GM18507 (cell line): Measurements from ENCODE around the gene REC8.
"Not testable (repeated sequence)": the region's sequence is repeated elsewhere in the genome, so short reads cannot be mapped to it uniquely, and the experiment has no call there.

Experiments used
- DNase-seq: peaks from one replicate; pipeline ENCODE4 v3.0.0; 2011; ENCODE audit warnings: low read depth; ENCODE audit not compliant: insufficient read length; ENCODE audit errors: extremely low spot score
- FAIRE-seq: peaks from 2 replicates; lab custom pipeline; 2011; peaks lifted over from hg19 to GRCh38; lab: Jason Lieb, UNC

Gene REC8

DNA sequence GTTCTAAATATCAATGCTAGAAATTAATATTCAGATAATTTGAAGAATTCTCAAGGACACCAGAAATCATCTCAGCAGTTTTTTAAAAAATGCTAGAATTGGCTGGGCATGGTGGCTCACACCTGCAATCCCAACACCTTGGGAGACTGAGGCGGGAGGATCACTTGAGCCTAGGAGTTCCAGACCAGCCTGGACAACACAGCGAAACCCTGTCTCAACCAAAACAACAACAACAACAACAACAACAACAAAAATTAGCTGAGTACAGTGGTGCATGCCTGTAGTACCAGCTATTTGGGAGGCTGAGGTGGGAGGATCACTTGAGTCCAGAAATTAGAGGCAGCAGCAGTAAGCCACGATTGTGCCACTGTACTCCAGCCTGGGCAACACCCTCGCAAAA lies 47.2 kb downstream of the REC8 start:
- DNase-seq (no peak), FAIRE-seq (no peak)

GRCh38 chr14:24219521-24219920 lies 47.6 kb downstream of the REC8 start:
- no peak for FAIRE-seq
- DNase-seq = no peak

GRCh38 chr14:24222987-24223386 lies 51.1 kb downstream of the REC8 start:
- FAIRE-seq, DNase-seq: not testable (repeated sequence)

GRCh38 chr14:24224618-24225071 lies 52.8 kb downstream of the REC8 start:
- DNase-seq (no peak), FAIRE-seq (no peak)

DNA sequence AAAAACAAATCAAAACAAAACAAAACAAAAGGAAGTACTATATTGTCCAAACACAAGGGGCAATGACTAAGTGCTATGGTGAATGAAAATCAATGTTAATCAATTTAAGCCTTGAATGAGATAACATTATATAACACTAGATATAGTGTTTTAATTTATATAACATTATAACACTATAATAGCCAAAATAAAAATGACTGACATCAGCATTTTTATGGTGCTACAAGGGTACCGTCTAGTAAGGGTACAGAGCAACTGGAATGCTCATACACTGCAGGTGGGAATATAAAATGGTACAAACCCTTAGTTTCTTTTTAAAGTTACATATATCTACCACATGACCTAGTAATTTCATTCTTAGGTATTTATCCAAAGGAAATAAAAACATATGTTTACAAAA lies 54.6 kb downstream of the REC8 start:
- no peak for DNase-seq
- no peak for FAIRE-seq

- no peak for DNase-seq
- FAIRE-seq = no peak
Observed at GRCh38 chr14:24228902-24229301, 57.0 kb downstream of the REC8 start.
